T-helper 17 cell (primary cell): ENCODE measurements around the gene MON1A. TPM values are rescaled to one million over a fixed set of nuclear protein-coding genes. Genes with fewer than 3 reads are reported as not detected.
"Not testable (repeated sequence)": the region's sequence is repeated elsewhere in the genome, so short reads cannot be mapped to it uniquely, and the experiment has no call there.

ENCODE experiments used
- ATAC-seq: fragments of 150-1000 bp; cut with Tn5 transposase; 2 replicates; pipeline ENCODE4 v1.10.0; 2021; ENCODE audit warnings: mild to moderate bottlenecking, moderate library complexity
- DNase-seq, 3 donors: peaks; one replicate each; pipeline versions ENCODE4 v3.0.0 to v3.0.0-alpha.2; 2020 to 2021
- H3K9me3 ChIP-seq: one replicate; pipeline ENCODE4 v1.7.0; 2013; ENCODE audit warnings: low read length, mild to moderate bottlenecking; ENCODE audit not compliant: control insufficient read depth, poor library complexity, severe bottlenecking
- H3K27ac Mint-ChIP-seq: one replicate; pipeline ENCODE4 v1.8.0; 2022; ENCODE audit warnings: mild to moderate bottlenecking, moderate library complexity, mixed read lengths
- H3K27me3 Mint-ChIP-seq: one replicate; pipeline ENCODE4 v1.8.0; 2022; ENCODE audit warnings: mixed read lengths
- H3K36me3 Mint-ChIP-seq: one replicate; pipeline ENCODE4 v1.8.0; 2022; ENCODE audit warnings: low read depth, mixed read lengths
- H3K4me1 Mint-ChIP-seq: one replicate; pipeline ENCODE4 v1.8.0; 2022; ENCODE audit warnings: mild to moderate bottlenecking, mixed read lengths
- H3K4me3 Mint-ChIP-seq: one replicate; pipeline ENCODE4 v1.8.0; 2022; ENCODE audit warnings: mild to moderate bottlenecking, moderate library complexity, mixed read lengths
- total RNA-seq, 4 donors: library from RNA in 2 of 4; stranded (reverse) in 2 of 4; gene quantifications; one replicate each; pipeline ENCODE4 v1.2.3 and lab custom pipeline; 2022 to 2026

Gene MON1A
- total RNA-seq, 2 donors from 2014 or later = 2.3 to 4.6 TPM

DNA sequence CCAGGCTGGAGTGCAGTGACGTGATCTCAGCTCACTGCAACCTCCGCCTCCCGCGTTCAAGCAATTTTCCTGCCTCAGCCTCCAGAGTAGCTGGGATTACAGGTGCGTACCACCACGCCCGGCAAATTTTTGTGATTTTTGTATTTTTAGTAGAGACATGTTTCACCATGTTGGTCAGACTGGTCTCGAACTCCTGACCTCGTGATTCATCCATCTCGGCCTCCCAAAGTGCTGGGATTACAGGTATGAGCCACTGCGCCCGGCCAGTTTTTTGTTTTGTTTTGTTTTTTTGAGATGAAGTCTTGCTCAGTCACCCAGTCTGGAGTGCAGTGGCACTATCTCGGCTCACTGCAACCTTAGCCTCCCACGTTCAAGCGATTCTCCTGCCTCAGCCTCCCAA is 2.7 kb upstream of the MON1A start:
- Mint-ChIP-seq H3K27ac (peak overlapping the region; percentile 37), H3K4me1 (peaks cover 24% of the 10 kb centered on the region)
- not testable (repeated sequence) for H3K27me3 Mint-ChIP-seq, DNase-seq, H3K4me3 Mint-ChIP-seq, ATAC-seq, H3K36me3 Mint-ChIP-seq, H3K9me3 ChIP-seq

DNA sequence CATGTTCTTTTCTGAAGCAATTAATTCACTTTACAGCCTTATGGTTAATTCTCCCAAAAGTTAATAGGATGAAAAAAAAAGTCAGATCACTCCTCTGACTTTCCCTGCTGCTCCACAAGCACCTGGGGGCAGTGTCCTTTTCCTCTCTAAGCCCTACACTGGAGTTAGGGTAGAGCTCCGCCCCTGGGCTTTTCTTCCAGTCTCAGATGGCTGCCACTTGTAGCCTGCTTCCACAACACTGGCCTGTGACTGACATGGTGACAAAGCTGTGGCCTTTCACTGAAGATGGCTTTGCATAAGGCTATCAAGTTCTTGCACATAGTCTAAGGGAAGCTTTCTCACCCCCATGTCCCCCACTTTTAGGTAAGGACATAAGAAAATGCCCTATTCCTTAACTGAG is 1.3 kb upstream of the MON1A start:
- no peaks in the 10 kb centered on the region for H3K9me3 ChIP-seq
- DNase-seq (no peak), ATAC-seq (no peak)
- Mint-ChIP-seq H3K36me3 (peaks cover 2% of the 10 kb centered on the region), H3K27ac (peak overlapping the region; percentile 37), H3K4me3 (peak overlapping the region; percentile 33), H3K27me3 (no peaks in the 10 kb centered on the region), H3K4me1 (peaks cover 27% of the 10 kb centered on the region)

DNA sequence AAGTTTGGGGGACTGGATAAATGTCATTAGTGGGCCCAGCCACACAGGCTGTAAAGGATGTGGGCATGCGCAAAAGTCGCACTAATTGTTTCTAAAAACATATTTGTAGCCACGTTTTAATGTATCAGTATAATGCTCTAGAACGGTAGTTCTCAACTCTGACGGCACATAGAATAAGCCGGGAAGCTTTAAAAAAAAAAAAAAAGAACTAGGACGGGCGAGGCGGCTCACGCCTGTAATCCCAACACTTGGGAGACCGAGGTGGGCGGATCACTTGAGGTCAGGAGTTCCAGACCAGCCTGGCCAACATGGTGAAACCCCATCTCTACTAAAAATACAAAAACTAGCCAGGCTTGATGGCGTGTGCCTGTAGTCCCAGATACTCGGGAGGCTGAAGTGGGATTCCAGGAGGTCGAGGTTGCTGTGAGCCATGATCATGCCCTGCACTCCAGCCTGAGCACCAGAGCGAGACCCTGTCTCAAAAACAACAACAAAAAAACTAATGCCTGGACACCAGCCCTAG is 618 bp upstream of the MON1A start:
- H3K4me3 Mint-ChIP-seq = peak overlapping the region; percentile 84
- H3K27ac Mint-ChIP-seq = peak overlapping the region; percentile 92
- H3K36me3 Mint-ChIP-seq = peaks cover under 1% of the 10 kb centered on the region
- H3K9me3 ChIP-seq = no peaks in the 10 kb centered on the region
- ATAC-seq (no peak), DNase-seq (no peak)
- no peaks in the 10 kb centered on the region for H3K27me3 Mint-ChIP-seq
- peaks cover 26% of the 10 kb centered on the region for H3K4me1 Mint-ChIP-seq

GRCh38 chr3:49928481-49929017 is 1.1 kb downstream of the MON1A start:
- Mint-ChIP-seq H3K27ac (no peak overlapping the region), H3K36me3 (no peaks in the 10 kb centered on the region), H3K4me3 (peak overlapping the region; percentile 84), H3K4me1 (peaks cover 26% of the 10 kb centered on the region), H3K27me3 (no peaks in the 10 kb centered on the region)
- ATAC-seq = no peak
- no peak for DNase-seq
- no peaks in the 10 kb centered on the region for H3K9me3 ChIP-seq

- DNase-seq (no peak), ATAC-seq (no peak)
- Mint-ChIP-seq H3K4me1 (peaks cover 26% of the 10 kb centered on the region), H3K36me3 (no peaks in the 10 kb centered on the region), H3K27ac (no peak overlapping the region), H3K27me3 (no peaks in the 10 kb centered on the region), H3K4me3 (peak overlapping the region; percentile 84)
- H3K9me3 ChIP-seq = no peaks in the 10 kb centered on the region
These were observed 1.8 kb downstream of the MON1A start for GRCh38 chr3:49927798-49928197.

DNA sequence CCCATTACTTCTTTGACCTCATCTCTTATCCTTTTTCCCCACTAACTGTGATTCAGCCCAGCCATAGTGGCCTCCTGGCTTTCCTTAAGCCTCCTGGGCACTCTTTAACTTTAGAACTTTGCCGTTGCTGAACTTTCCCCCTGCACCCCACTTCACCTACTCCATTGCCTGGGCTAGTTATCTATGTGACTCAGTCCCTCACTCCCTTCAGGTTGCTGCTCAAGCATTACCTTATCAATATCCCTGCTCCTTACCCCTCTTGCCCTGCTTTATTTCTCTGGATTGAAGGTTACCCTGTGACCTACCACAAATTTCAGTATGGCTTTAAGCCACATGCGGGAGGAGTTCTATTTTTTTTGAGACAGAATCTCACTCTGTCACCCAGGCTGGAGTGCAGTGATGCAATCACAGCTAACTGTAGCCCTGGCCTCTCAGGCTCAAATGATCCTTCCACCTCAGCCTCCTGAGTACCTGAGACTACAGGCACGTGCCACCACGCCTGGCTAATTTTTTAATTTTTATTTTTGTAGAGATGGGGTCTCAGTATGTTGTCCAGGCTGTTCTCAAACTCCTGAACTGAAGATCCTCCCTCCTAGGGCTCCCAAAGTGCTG is 3.4 kb downstream of the MON1A start:
- Mint-ChIP-seq H3K4me3 (peak overlapping the region; percentile 75), H3K4me1 (peaks cover 24% of the 10 kb centered on the region), H3K27ac (peak overlapping the region; percentile 34), H3K36me3 (no peaks in the 10 kb centered on the region), H3K27me3 (no peaks in the 10 kb centered on the region)
- no peaks in the 10 kb centered on the region for H3K9me3 ChIP-seq
- ATAC-seq (no peak), DNase-seq (no peak)

- DNase-seq = no peak
- ATAC-seq = no peak
- no peak overlapping the region for H3K27ac Mint-ChIP-seq
- no peaks in the 10 kb centered on the region for H3K27me3 Mint-ChIP-seq
- no peaks in the 10 kb centered on the region for H3K36me3 Mint-ChIP-seq
- peaks cover 21% of the 10 kb centered on the region for H3K4me1 Mint-ChIP-seq
- H3K9me3 ChIP-seq = no peaks in the 10 kb centered on the region
- no peak overlapping the region for H3K4me3 Mint-ChIP-seq
These were observed 4.1 kb downstream of the MON1A start for GRCh38 chr3:49925485-49925884.

DNA sequence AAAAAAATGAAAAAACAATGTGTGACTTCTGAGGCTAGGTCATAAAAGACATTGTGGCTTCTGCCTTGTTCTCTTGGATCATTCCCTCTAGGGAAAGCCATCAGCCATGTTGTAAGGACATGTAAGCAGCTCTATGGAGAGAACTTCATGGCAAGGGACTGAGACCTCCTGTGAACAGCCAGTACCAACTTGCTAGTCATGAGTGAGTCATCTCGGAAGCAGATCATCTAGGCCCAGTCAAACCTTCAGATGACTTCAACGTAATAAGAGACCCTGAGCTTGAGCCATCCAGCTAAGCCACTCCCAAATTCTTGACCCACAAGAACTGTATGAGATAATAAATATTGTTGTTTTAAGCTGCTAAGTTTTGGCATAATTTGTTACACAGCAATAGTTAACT is 4.9 kb downstream of the MON1A start:
- Mint-ChIP-seq H3K4me1 (peaks cover 20% of the 10 kb centered on the region), H3K27me3 (no peaks in the 10 kb centered on the region), H3K36me3 (peaks cover 3% of the 10 kb centered on the region), H3K27ac (no peak overlapping the region), H3K4me3 (no peak overlapping the region)
- DNase-seq (no peak), ATAC-seq (no peak)
- no peaks in the 10 kb centered on the region for H3K9me3 ChIP-seq

DNA sequence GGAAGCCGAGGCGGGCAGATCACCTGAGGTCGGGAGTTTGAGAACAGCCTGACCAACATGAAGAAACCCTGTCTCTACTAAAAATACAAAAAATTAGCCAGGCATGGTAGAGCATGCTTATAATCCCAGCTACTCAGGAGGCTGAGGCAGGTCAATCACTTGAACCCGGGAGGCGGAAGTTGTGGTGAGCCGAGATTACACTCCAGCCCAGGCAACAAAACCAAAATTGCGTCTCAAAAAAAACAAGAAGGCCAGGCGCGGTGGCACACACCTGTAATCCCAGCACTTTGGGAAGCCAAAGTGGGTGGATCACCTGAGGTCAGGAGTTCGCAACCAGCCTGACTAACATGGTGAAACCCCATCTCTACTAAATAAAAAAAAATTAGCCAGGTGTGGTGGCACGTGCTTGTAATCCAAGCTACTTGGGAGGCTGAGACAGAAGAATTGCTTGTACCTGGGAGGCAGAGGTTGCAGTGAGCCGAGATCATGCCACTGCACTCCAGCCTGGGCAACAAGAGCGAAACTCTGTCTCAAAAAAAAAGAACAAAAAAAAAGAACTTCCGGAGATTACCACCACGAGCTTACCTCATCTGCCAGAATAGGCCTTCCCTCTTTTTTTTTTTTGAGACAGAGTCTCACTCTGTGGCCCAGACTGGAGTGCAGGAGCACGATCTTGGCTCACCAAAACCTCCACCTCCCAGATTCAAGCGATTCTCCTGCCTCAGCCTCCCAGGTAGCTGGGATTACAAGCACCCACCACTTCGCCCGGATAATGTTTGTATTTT is 11.6 kb downstream of the MON1A start:
- ATAC-seq = peak; percentile 36
- H3K4me3 Mint-ChIP-seq, H3K36me3 Mint-ChIP-seq, DNase-seq, H3K27me3 Mint-ChIP-seq, H3K27ac Mint-ChIP-seq, H3K9me3 ChIP-seq: not testable (repeated sequence)
- peaks cover 11% of the 10 kb centered on the region for H3K4me1 Mint-ChIP-seq

DNA sequence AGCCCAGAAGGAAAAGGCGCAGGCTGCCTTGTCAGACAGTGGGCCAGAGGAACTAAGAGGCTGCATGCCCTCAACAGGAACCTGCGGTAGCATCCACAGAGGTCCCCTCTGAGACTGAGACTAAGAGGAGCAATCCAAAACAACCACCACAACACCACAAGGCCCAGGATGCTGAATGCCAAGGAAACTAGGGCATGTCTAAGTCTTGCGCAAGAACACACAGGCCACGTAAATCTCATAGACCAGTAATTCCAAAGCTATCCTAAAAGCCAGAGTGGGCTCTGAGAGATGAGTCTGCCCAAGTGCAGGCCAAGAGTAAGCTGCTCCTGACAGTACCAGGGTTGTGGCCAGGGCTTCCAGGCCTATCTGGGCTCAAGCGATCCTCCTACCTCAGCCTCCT is 12.9 kb downstream of the MON1A start:
- Mint-ChIP-seq H3K36me3 (peaks cover 3% of the 10 kb centered on the region), H3K27me3 (no peaks in the 10 kb centered on the region), H3K27ac (peak overlapping the region; percentile 37), H3K4me3 (no peak overlapping the region), H3K4me1 (peaks cover 11% of the 10 kb centered on the region)
- ATAC-seq = no peak
- H3K9me3 ChIP-seq = no peaks in the 10 kb centered on the region
- DNase-seq = no peak

- Mint-ChIP-seq H3K27ac (no peak overlapping the region), H3K36me3 (peaks cover 6% of the 10 kb centered on the region), H3K27me3 (no peaks in the 10 kb centered on the region), H3K4me1 (peaks cover 10% of the 10 kb centered on the region), H3K4me3 (no peak overlapping the region)
- no peak for DNase-seq
- H3K9me3 ChIP-seq = no peaks in the 10 kb centered on the region
- ATAC-seq = no peak
These were observed 14.7 kb downstream of the MON1A start for GRCh38 chr3:49914906-49915305.

DNA sequence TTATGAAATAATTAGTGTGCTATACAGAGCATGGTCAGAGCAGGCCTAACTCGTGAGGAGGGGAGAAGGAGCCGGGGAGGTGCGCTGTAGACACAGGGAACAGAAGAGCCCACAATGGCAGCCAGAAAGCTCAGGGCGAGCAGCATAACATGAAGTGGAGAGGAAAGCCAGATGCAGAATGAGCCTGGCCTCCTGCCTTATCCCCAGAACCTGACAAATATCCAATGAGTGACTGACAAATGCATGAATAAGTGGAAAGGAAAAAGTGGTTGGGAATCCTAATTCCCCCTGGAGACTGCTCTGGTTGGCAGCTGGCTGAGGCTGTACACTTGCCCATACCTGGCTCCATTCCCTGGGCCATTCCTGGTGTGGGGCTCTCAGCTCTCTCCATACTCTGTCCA is 16.7 kb downstream of the MON1A start:
- Mint-ChIP-seq H3K36me3 (peaks cover 6% of the 10 kb centered on the region), H3K4me3 (no peak overlapping the region), H3K4me1 (peaks cover 7% of the 10 kb centered on the region), H3K27ac (peak overlapping the region; percentile 24), H3K27me3 (no peaks in the 10 kb centered on the region)
- no peaks in the 10 kb centered on the region for H3K9me3 ChIP-seq
- DNase-seq = no peak
- ATAC-seq = no peak

DNA sequence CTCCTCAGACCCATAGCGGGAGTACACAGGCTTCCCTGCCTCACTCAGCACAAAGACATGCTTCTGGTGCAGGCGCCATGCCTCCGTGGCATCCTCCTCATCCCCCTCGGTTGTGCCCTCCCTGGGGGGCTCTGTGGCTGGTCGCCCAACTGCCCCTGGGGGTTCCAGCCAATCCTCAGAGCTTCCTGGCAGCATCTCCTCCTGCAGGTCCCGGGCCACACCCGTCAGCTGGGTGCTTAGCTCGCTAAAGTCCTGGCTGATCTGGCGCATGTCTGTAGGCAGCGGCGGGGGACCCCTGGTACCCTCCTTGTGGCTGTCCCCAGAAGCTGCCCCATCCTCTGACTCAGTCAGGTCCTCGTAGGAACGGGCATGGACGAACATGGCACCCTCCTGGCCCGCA is 18.0 kb downstream of the MON1A start:
- DNase-seq = no peak
- Mint-ChIP-seq H3K36me3 (peaks cover 6% of the 10 kb centered on the region), H3K4me3 (no peak overlapping the region), H3K4me1 (peaks cover 10% of the 10 kb centered on the region), H3K27ac (no peak overlapping the region), H3K27me3 (no peaks in the 10 kb centered on the region)
- no peak for ATAC-seq
- no peaks in the 10 kb centered on the region for H3K9me3 ChIP-seq

GRCh38 chr3:49911124-49911420 is 18.5 kb downstream of the MON1A start:
- Mint-ChIP-seq H3K36me3 (peaks cover 6% of the 10 kb centered on the region), H3K27me3 (no peaks in the 10 kb centered on the region), H3K4me1 (peaks cover 12% of the 10 kb centered on the region), H3K4me3 (no peak overlapping the region), H3K27ac (no peak overlapping the region)
- DNase-seq (no peak), ATAC-seq (no peak)
- H3K9me3 ChIP-seq = no peaks in the 10 kb centered on the region
